Activated CD8-positive, alpha-beta T cell treated with anti-CD3 and anti-CD28 coated beads for 36 hours (primary cell): Measurements from ENCODE around the gene GRAMD4. TPM values are rescaled to one million over a fixed set of nuclear protein-coding genes. Genes with fewer than 3 reads are reported as not detected.

ENCODE experiments used
- ATAC-seq: fragments of 200-7000 bp; cut with Tn5 transposase; one replicate; pipeline ENCODE4 v1.10.0; 2021; ENCODE audit warnings: mild to moderate bottlenecking, moderate library complexity
- CTCF ChIA-PET: fragments of 350-600 bp; sonication (Branson Sonifier 250); formaldehyde crosslinking; loops from one replicate; lab custom pipeline; 2021; ENCODE audit warnings: antibody characterized with exemption; lab: Charles Lee
- POLR2A ChIA-PET: fragments of 350-600 bp; sonication (Branson Sonifier 250); formaldehyde crosslinking; loops from one replicate; lab custom pipeline; 2021; ENCODE audit warnings: antibody characterized with exemption; lab: Charles Lee
- DNase-seq: peaks from one replicate; pipeline ENCODE4 v3.0.0-alpha.2; 2020
- H3K27ac Mint-ChIP-seq: one replicate; pipeline ENCODE4 v1.8.0; 2021; ENCODE audit warnings: mild to moderate bottlenecking, mixed read lengths
- H3K27me3 Mint-ChIP-seq: one replicate; pipeline ENCODE4 v1.8.0; 2021; ENCODE audit warnings: mixed read lengths
- H3K36me3 Mint-ChIP-seq: one replicate; pipeline ENCODE4 v1.8.0; 2021; ENCODE audit warnings: low read depth, mixed read lengths
- H3K4me1 Mint-ChIP-seq: one replicate; pipeline ENCODE4 v1.8.0; 2021; ENCODE audit warnings: low read depth, mixed read lengths
- H3K4me3 Mint-ChIP-seq: one replicate; pipeline ENCODE4 v1.8.0; 2021; ENCODE audit warnings: mild to moderate bottlenecking, moderate library complexity, mixed read lengths
- H3K9me3 Mint-ChIP-seq: one replicate; pipeline ENCODE4 v1.8.0; 2021; ENCODE audit warnings: mixed read lengths
- CTCF ChIP-seq: fragments of 200-600 bp; IDR thresholded peaks from one replicate; pipeline ENCODE4 v1.8.0; 2022; ENCODE audit warnings: antibody characterized with exemption, mild to moderate bottlenecking
- intact Hi-C: fragments of 100-400 bp; cut with micrococcal nuclease; formaldehyde crosslinking; loops from one replicate; pipeline ENCODE4 v1.10.0; 2022
- total RNA-seq, 2 experiments: library from RNA; stranded (reverse); gene quantifications; one replicate each; pipeline ENCODE4 v1.2.3, GENCODE V29; 2021

GRAMD4 gene
- total RNA-seq, 2 experiments from 2014 or later: 26.9 to 28.1 TPM

GRCh38 chr22:46577368-46578249 lies 42.6 kb upstream of the GRAMD4 start:
- peak; percentile 27 for DNase-seq
- Mint-ChIP-seq H3K36me3 (no peaks in the 10 kb centered on the region), H3K27ac (peak overlapping the region; percentile 91), H3K9me3 (no peaks in the 10 kb centered on the region), H3K4me3 (peak overlapping the region; percentile 90), H3K4me1 (peaks cover 31% of the 10 kb centered on the region), H3K27me3 (no peaks in the 10 kb centered on the region)
- TF ChIP-seq CTCF: no peak
- ChIA-PET CTCF (interaction anchor here (1.5 kb wide), 1 partner anchor 14 kb away, joined by 6 read pairs; no protein-coding TSS in a partner anchor), POLR2A (interaction anchor here (1.0 to 1.2 kb wide), 2 partner anchors 16 to 37 kb away, joined by 3 to 4 read pairs; no protein-coding TSS in a partner anchor)
- intact Hi-C loops: no loop called here
- no peak for ATAC-seq

GRCh38 chr22:46578251-46578823 lies 41.8 kb upstream of the GRAMD4 start:
- Mint-ChIP-seq H3K4me1 (peaks cover 31% of the 10 kb centered on the region), H3K4me3 (peak overlapping the region; percentile 90), H3K9me3 (no peaks in the 10 kb centered on the region), H3K27ac (no peak overlapping the region), H3K36me3 (no peaks in the 10 kb centered on the region), H3K27me3 (no peaks in the 10 kb centered on the region)
- DNase-seq (no peak), ATAC-seq (no peak)
- intact Hi-C loops: no loop called here
- no peak for TF ChIP-seq CTCF
- POLR2A ChIA-PET: interaction anchor here (1.0 kb wide), 1 partner anchor 36 kb away, joined by 3 read pairs; no protein-coding TSS in a partner anchor
- CTCF ChIA-PET: interaction anchor here (1.5 kb wide), 1 partner anchor 15 kb away, joined by 6 read pairs; no protein-coding TSS in a partner anchor

GRCh38 chr22:46578824-46579561 lies 41.2 kb upstream of the GRAMD4 start:
- ChIA-PET POLR2A (no interaction called here), CTCF (no interaction called here)
- H3K27me3 Mint-ChIP-seq: no peaks in the 10 kb centered on the region
- DNase-seq: no peak
- ATAC-seq: no peak
- H3K4me3 Mint-ChIP-seq: peak overlapping the region; percentile 90
- H3K9me3 Mint-ChIP-seq: no peaks in the 10 kb centered on the region
- no peak overlapping the region for H3K27ac Mint-ChIP-seq
- H3K4me1 Mint-ChIP-seq: peaks cover 31% of the 10 kb centered on the region
- no peaks in the 10 kb centered on the region for H3K36me3 Mint-ChIP-seq
- TF ChIP-seq CTCF: no peak
- intact Hi-C loops: no loop called here

GRCh38 chr22:46579751-46580449 lies 40.3 kb upstream of the GRAMD4 start:
- DNase-seq (no peak), ATAC-seq (no peak)
- H3K36me3 Mint-ChIP-seq: no peaks in the 10 kb centered on the region
- ChIA-PET CTCF (no interaction called here), POLR2A (no interaction called here)
- peaks cover 31% of the 10 kb centered on the region for H3K4me1 Mint-ChIP-seq
- intact Hi-C loops: loop anchor here (10.0 kb wide), 1 partner anchor 95 kb away; no protein-coding TSS in a partner anchor
- H3K27me3 Mint-ChIP-seq: no peaks in the 10 kb centered on the region
- no peak overlapping the region for H3K27ac Mint-ChIP-seq
- H3K9me3 Mint-ChIP-seq: no peaks in the 10 kb centered on the region
- no peak for TF ChIP-seq CTCF
- H3K4me3 Mint-ChIP-seq: no peak overlapping the region
